Stimulated activated CD4-positive, alpha-beta T cell treated with anti-CD3 and anti-CD28 coated beads, TNF-alpha, amount 100 ng/mL, for 24 hours (primary cell): ENCODE data around the gene STAG2.
"Not testable (repeated sequence)": the region's sequence is repeated elsewhere in the genome, so short reads cannot be mapped to it uniquely, and the experiment has no call there.

ENCODE experiments used
- DNase-seq, 3 experiments: peaks; one replicate each; pipeline ENCODE4 v3.0.0-alpha.2; 2020; ENCODE audit warnings: low read depth in 3 of 3

Gene STAG2

GRCh38 chrX:124035657-124036056 lies 74.2 kb downstream of the STAG2 start:
- no peak for DNase-seq

- no peak for DNase-seq
Measured at GRCh38 chrX:124042042-124042441, 80.5 kb downstream of the STAG2 start.

GRCh38 chrX:124045109-124045508 lies 83.6 kb downstream of the STAG2 start:
- DNase-seq, result no peak

- DNase-seq, result not testable (repeated sequence)
Measured at GRCh38 chrX:124084417-124084816, 122.9 kb downstream of the STAG2 start.

GRCh38 chrX:124085063-124085462 lies 123.6 kb downstream of the STAG2 start:
- no peak for DNase-seq

GRCh38 chrX:124086411-124086810 lies 124.9 kb downstream of the STAG2 start:
- DNase-seq, result peak in 2 of 3 experiments; percentile 0 to 9

GRCh38 chrX:124087000-124087746 lies 125.7 kb downstream of the STAG2 start:
- no peak for DNase-seq

- no peak for DNase-seq
Measured at GRCh38 chrX:124093222-124093621, 131.7 kb downstream of the STAG2 start.

GRCh38 chrX:124097116-124097515 lies 135.6 kb downstream of the STAG2 start:
- no peak for DNase-seq

- no peak for DNase-seq
Measured at GRCh38 chrX:124098089-124098488, 136.6 kb downstream of the STAG2 start.

- no peak for DNase-seq
Measured at GRCh38 chrX:124103966-124104365, 142.5 kb downstream of the STAG2 start.

GRCh38 chrX:124104512-124104911 lies 143.0 kb downstream of the STAG2 start:
- not testable (repeated sequence) for DNase-seq

GRCh38 chrX:124113621-124114600 lies 152.4 kb downstream of the STAG2 start:
- DNase-seq, result no peak

GRCh38 chrX:124117325-124117724 lies 155.8 kb downstream of the STAG2 start:
- DNase-seq, result no peak

- no peak for DNase-seq
Measured at GRCh38 chrX:124125471-124125870, 164.0 kb downstream of the STAG2 start.

GRCh38 chrX:124127496-124127895 lies 166.0 kb downstream of the STAG2 start:
- no peak for DNase-seq

- DNase-seq, result not testable (repeated sequence)
Measured at GRCh38 chrX:124132437-124132836, 170.9 kb downstream of the STAG2 start.

- no peak for DNase-seq
Measured at GRCh38 chrX:124145749-124146148, 184.2 kb downstream of the STAG2 start.

GRCh38 chrX:124151195-124151594 lies 189.7 kb downstream of the STAG2 start:
- DNase-seq, result no peak
